HG03097 (cell line): ENCODE results near the gene SIPA1L2.

Experiments used
- ATAC-seq: cut with Tn5 transposase; IDR thresholded peaks from one replicate; pipeline ENCODE4 v1.9.1; 2021; ENCODE audit not compliant: unreplicated experiment, low FRiP score

Gene SIPA1L2

GRCh38 chr1:232594768-232595698 lies 34.9 kb downstream of the SIPA1L2 start:
- ATAC-seq = no peak

GRCh38 chr1:232593717-232594502 lies 36.0 kb downstream of the SIPA1L2 start:
- no peak for ATAC-seq

GRCh38 chr1:232591344-232591743 lies 38.6 kb downstream of the SIPA1L2 start:
- no peak for ATAC-seq

- ATAC-seq = no peak
Observed at GRCh38 chr1:232590744-232591082, 39.2 kb downstream of the SIPA1L2 start.

GRCh38 chr1:232589812-232590743 lies 39.9 kb downstream of the SIPA1L2 start:
- ATAC-seq = no peak

- ATAC-seq = no peak
Observed at GRCh38 chr1:232589111-232589811, 40.7 kb downstream of the SIPA1L2 start.

GRCh38 chr1:232587141-232588008 lies 42.6 kb downstream of the SIPA1L2 start:
- no peak for ATAC-seq

- ATAC-seq = no peak
Observed at GRCh38 chr1:232586679-232587078, 43.3 kb downstream of the SIPA1L2 start.

GRCh38 chr1:232585486-232585885 lies 44.4 kb downstream of the SIPA1L2 start:
- no peak for ATAC-seq

- ATAC-seq = no peak
Observed at GRCh38 chr1:232581932-232582331, 48.0 kb downstream of the SIPA1L2 start.
